Gastroesophageal sphincter (tissue), 3 donors: ENCODE data around the gene CDPF1.

Experiments
- EP300 ChIP-seq: sonication (generic); formaldehyde crosslinking; IDR thresholded peaks from one replicate; pipeline ENCODE4 v1.6.1; 2017; ENCODE audit warnings: antibody characterized with exemption, mild to moderate bottlenecking
- POLR2A ChIP-seq, 2 donors: fragments of 450-650 bp; IDR thresholded peaks; one replicate each; pipeline ENCODE4 v1.6.1; 2017; ENCODE audit warnings: antibody characterized with exemption in 2 of 2, mild to moderate bottlenecking in 2 of 2, moderate library complexity in 1 of 2
- POLR2AphosphoS5 ChIP-seq: sonication (generic); formaldehyde crosslinking; IDR thresholded peaks from one replicate; pipeline ENCODE4 v1.6.1; 2017; ENCODE audit warnings: antibody characterized with exemption
- TF ChIP-seq, protein P1 (sequence below), 4 experiments: fragments of 200-600 bp in 2 of 4; fragments of 450-650 bp in 2 of 4; sonication (generic) in 1 of 4; IDR thresholded peaks; one replicate each; pipeline ENCODE4 v1.5.1; 2017 to 2019; ENCODE audit warnings: antibody characterized with exemption in 4 of 4, mild to moderate bottlenecking in 2 of 4, moderate library complexity in 2 of 4

- TF ChIP-seq POLR2AphosphoS5 (no peak), EP300 (no peak), POLR2A (IDR thresholded peaks at IDR 0.05) (no peak)
- TF ChIP-seq, protein P1, sequence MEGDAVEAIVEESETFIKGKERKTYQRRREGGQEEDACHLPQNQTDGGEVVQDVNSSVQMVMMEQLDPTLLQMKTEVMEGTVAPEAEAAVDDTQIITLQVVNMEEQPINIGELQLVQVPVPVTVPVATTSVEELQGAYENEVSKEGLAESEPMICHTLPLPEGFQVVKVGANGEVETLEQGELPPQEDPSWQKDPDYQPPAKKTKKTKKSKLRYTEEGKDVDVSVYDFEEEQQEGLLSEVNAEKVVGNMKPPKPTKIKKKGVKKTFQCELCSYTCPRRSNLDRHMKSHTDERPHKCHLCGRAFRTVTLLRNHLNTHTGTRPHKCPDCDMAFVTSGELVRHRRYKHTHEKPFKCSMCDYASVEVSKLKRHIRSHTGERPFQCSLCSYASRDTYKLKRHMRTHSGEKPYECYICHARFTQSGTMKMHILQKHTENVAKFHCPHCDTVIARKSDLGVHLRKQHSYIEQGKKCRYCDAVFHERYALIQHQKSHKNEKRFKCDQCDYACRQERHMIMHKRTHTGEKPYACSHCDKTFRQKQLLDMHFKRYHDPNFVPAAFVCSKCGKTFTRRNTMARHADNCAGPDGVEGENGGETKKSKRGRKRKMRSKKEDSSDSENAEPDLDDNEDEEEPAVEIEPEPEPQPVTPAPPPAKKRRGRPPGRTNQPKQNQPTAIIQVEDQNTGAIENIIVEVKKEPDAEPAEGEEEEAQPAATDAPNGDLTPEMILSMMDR (IDR thresholded peaks at IDR 0.05): no peak
These were observed 24.5 kb downstream of the CDPF1 start for GRCh38 chr22:46225631-46226030.
